ENCODE results near the gene KCNE1.
"Not testable (repeated sequence)": the region's sequence is repeated elsewhere in the genome, so short reads cannot be mapped to it uniquely, and the experiment has no call there.

KCNE1 gene

DNA sequence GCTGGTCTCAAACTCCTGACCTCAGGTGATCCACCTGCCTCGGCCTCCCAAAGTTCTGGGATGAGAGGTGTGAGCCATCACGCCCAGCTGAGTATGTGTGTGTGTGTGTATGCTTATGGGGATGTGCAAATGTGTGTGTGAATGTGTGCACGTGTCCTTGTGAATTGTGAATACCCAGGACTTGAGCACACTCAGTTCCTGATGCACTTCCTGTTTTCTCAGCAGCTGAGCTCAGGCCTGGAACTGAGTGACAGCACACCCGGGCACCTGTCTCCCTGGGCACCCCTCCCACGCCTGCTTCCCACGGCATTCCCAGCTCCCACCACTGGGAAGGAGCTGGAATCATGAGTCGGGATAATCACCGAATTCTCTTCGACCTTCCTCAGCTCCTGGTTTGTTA is 104.7 kb downstream of the KCNE1 start:
- not testable (repeated sequence) for DNase-seq (ENCODE audit: low spot score)

DNA sequence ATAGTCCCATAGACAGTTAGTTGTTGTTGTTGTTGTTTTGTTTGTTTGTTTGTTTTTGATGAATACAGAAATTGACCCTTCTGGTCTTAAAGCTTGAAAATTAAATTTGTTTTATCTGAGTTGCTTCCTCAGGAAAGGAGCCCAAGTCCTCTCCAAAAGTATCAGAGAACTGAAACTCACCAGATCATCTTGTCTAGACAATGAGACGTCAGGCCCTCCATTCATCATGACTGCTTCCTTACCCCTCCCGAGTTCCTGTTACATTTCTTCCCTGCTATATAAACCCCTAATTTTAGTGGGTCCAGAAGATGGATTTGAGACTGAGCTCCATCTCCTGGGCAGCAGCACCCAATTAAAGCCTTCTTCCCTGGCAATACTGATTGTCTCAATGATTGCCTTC is 105.3 kb downstream of the KCNE1 start:
- not testable (repeated sequence) for DNase-seq (ENCODE audit: low spot score)

GRCh38 chr21:34406102-34406501 is 105.9 kb downstream of the KCNE1 start:
- DNase-seq (ENCODE audit: low spot score): not testable (repeated sequence)

DNA sequence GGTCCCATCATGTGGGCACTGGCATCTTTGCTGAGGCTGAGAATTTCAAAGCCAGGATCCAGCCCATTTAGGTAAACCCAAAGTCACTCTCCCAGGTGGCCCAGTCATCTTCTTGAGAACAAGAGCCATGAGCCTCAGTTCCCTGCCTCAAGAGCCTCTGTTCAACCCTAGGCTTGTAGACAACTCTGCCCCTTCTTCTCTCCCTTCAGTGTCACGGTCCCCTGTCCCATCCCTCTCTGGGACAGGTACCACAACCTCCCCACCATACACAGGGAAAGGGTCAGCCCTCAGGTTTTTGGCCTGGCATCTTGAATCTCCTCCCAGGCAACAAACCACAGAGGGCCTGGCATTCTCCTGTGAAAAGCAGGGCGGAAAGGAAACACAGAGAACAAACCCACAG is 106.3 kb downstream of the KCNE1 start:
- DNase-seq (ENCODE audit: low spot score): not testable (repeated sequence)

GRCh38 chr21:34404742-34405141 is 107.3 kb downstream of the KCNE1 start:
- DNase-seq (ENCODE audit: low spot score): not testable (repeated sequence)

DNA sequence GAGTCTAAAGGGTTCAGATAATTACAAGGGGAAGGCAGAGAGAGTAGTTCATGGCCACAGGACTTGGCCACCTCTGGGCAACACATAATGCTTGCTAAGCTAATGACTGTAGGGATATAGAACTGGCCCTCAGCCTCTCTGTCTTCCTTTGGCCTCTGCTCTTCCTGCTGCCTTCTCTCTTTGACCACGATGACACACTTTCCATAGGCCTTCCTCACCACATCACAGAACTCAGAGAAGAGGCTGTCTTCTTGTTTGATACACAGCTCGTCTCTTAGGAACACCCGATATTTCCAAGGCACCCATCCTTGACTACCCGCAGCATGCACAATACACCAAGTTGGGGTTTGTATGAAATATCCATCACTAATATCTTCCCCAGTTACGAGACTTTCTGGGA is 111.5 kb downstream of the KCNE1 start:
- DNase-seq (ENCODE audit: low spot score): not testable (repeated sequence)

All from iPS-NIHi11 (cell line).